Small intestine (tissue), 7 donors: Measurements from ENCODE around the gene ZNF511. TPM values are rescaled to one million over a fixed set of nuclear protein-coding genes. Genes with fewer than 3 reads are reported as not detected.

Source experiments
- DNase-seq, 2 donors: peaks; one replicate each; pipeline versions ENCODE4 v3.0.0 to v3.0.0-alpha.2; 2013
- FAIRE-seq: peaks from 2 replicates; lab custom pipeline; 2012; peaks lifted over from hg19 to GRCh38; lab: Jason Lieb, UNC
- H3K27ac ChIP-seq, 3 donors: one replicate each; pipeline ENCODE4 v1.5.1; 2013; ENCODE audit warnings: low read length in 2 of 3, mild to moderate bottlenecking in 2 of 3, control low read depth in 1 of 3, inconsistent platforms in 1 of 3, low read depth in 1 of 3, moderate library complexity in 1 of 3
- H3K27me3 ChIP-seq, 3 donors: one replicate each; pipeline ENCODE4 v1.6.1; 2013; ENCODE audit warnings: low read length in 3 of 3, inconsistent platforms in 1 of 3; ENCODE audit not compliant: control insufficient read depth in 3 of 3, insufficient read depth in 3 of 3
- H3K36me3 ChIP-seq, 3 donors: one replicate each; pipeline ENCODE4 v1.6.1; 2013; ENCODE audit warnings: low read length in 3 of 3, inconsistent platforms in 1 of 3, low read depth in 1 of 3, mild to moderate bottlenecking in 1 of 3, moderate library complexity in 1 of 3; ENCODE audit not compliant: control insufficient read depth in 3 of 3, insufficient read depth in 2 of 3
- H3K4me1 ChIP-seq, 3 donors: one replicate each; pipeline ENCODE4 v1.6.1; 2013; ENCODE audit warnings: low read length in 2 of 3, inconsistent platforms in 1 of 3, low read depth in 1 of 3, mild to moderate bottlenecking in 1 of 3, moderate library complexity in 1 of 3; ENCODE audit not compliant: control insufficient read depth in 3 of 3, insufficient read depth in 2 of 3
- H3K4me3 ChIP-seq, 3 donors: one replicate each; pipeline ENCODE4 v1.5.1; 2013; ENCODE audit warnings: low read length in 3 of 3, control low read depth in 1 of 3, inconsistent platforms in 1 of 3, low read depth in 1 of 3, mild to moderate bottlenecking in 1 of 3, moderate library complexity in 1 of 3
- H3K9me3 ChIP-seq, 2 donors: one replicate each; pipeline ENCODE4 v1.6.1; 2013; ENCODE audit warnings: low read depth in 1 of 2, low read length in 1 of 2; ENCODE audit not compliant: control insufficient read depth in 2 of 2, insufficient read depth in 1 of 2
- WGBS, 3 donors: extraction: QIAGEN DNeasy Blood & Tissue Kit; methylation state at CpG; one replicate each; pipeline ENCODE4 v1.1.7; 2013; 5-methylcytosine and 5-hydroxymethylcytosine counted together
- polyA plus RNA-seq, 4 donors: library from polyadenylated mRNA; stranded (reverse) in 3 of 4; unstranded in 1 of 4; fragments of 200-250 nt in 3 of 4; fragments of 120-200 nt in 1 of 4; gene quantifications; one replicate each; pipeline versions ENCODE4 v1.2.1 to v1.2.3, GENCODE V29; 2013
- donor health status: healthy with polysubstance abuse.
- donor health status: control.
- donor health status: control.
- donor health status: Bipolar disorder and iron deficiency.
- donor health status: healthy.

ZNF511 gene
- polyA plus RNA-seq, 4 donors = 21.8 to 61.5 (median 48.8) TPM

GRCh38 chr10:133350283-133350949 lies 41.7 kb downstream of the ZNF511 start:
- Histone ChIP-seq H3K4me3 (no peak overlapping the region), H3K27ac (peak overlapping the region in 1 of 3 donors; percentile 8), H3K4me1 (peaks cover 0 to 30% (median 2%) of the 10 kb centered on the region in 3 donors), H3K9me3 (peaks cover 0 to 6% of the 10 kb centered on the region in 2 donors), H3K36me3 (peaks cover 0 to 57% (median 0%) of the 10 kb centered on the region in 3 donors), H3K27me3 (no peaks in the 10 kb centered on the region)
- FAIRE-seq (no peak), DNase-seq (no peak)
- 77 to 80% (median 77%) methylated on average over 11 to 12 of the region's 12 CpGs for WGBS, 3 donors

- Histone ChIP-seq H3K27ac (peak overlapping the region in 1 of 3 donors; percentile 8), H3K4me1 (peaks cover 0 to 33% (median 2%) of the 10 kb centered on the region in 3 donors), H3K4me3 (no peak overlapping the region), H3K9me3 (peaks cover 0 to 3% of the 10 kb centered on the region in 2 donors), H3K36me3 (peaks cover 0 to 63% (median 0%) of the 10 kb centered on the region in 3 donors), H3K27me3 (no peaks in the 10 kb centered on the region)
- DNase-seq = no peak
- no peak for FAIRE-seq
- 57 to 85% (median 72%) methylated on average over 11 to 13 of the region's 13 CpGs for WGBS, 3 donors
Observed at GRCh38 chr10:133350950-133351329, 42.2 kb downstream of the ZNF511 start.

- Histone ChIP-seq H3K27me3 (no peaks in the 10 kb centered on the region), H3K9me3 (peaks cover 0 to 2% of the 10 kb centered on the region in 2 donors), H3K4me3 (no peak overlapping the region), H3K4me1 (peaks cover 1 to 40% (median 6%) of the 10 kb centered on the region in 3 donors), H3K36me3 (peaks cover 0 to 70% (median 2%) of the 10 kb centered on the region in 3 donors), H3K27ac (no peak overlapping the region)
- DNase-seq (no peak), FAIRE-seq (no peak)
- WGBS, 3 donors = 69 to 80% (median 79%) methylated on average over 22 to 24 of the region's 24 CpGs
Observed at GRCh38 chr10:133351408-133352318, 42.9 kb downstream of the ZNF511 start.

GRCh38 chr10:133353202-133353959 lies 44.7 kb downstream of the ZNF511 start:
- H3K27ac ChIP-seq = no peak overlapping the region
- H3K4me3 ChIP-seq = no peak overlapping the region
- H3K9me3 ChIP-seq = peaks cover 0 to 6% of the 10 kb centered on the region in 2 donors
- FAIRE-seq = no peak
- H3K4me1 ChIP-seq = peaks cover 4 to 23% (median 6%) of the 10 kb centered on the region in 3 donors
- peak in 1 of 2 donors; percentile 60 for DNase-seq
- no peaks in the 10 kb centered on the region for H3K27me3 ChIP-seq
- H3K36me3 ChIP-seq = peaks cover 0 to 70% (median 2%) of the 10 kb centered on the region in 3 donors
- WGBS, 3 donors = 37 to 64% (median 51%) methylated on average over 16 of the region's 16 CpGs

GRCh38 chr10:133353988-133354605 lies 45.4 kb downstream of the ZNF511 start:
- no peak for DNase-seq
- peaks cover 0 to 7% of the 10 kb centered on the region in 2 donors for H3K9me3 ChIP-seq
- peaks cover 4 to 28% (median 10%) of the 10 kb centered on the region in 3 donors for H3K4me1 ChIP-seq
- no peaks in the 10 kb centered on the region for H3K27me3 ChIP-seq
- no peak for FAIRE-seq
- WGBS, 3 donors = 77 to 85% (median 82%) methylated on average over 15 to 16 of the region's 16 CpGs
- no peak overlapping the region for H3K4me3 ChIP-seq
- no peak overlapping the region for H3K27ac ChIP-seq
- peaks cover 0 to 68% (median 2%) of the 10 kb centered on the region in 3 donors for H3K36me3 ChIP-seq

- DNase-seq = no peak
- WGBS, 3 donors = 87 to 92% (median 91%) methylated on average over 13 to 14 of the region's 14 CpGs
- H3K36me3 ChIP-seq = peaks cover 0 to 64% (median 2%) of the 10 kb centered on the region in 3 donors
Observed at GRCh38 chr10:133354672-133355240, 46.0 kb downstream of the ZNF511 start.

GRCh38 chr10:133355266-133355665 lies 46.6 kb downstream of the ZNF511 start:
- Histone ChIP-seq H3K36me3 (peaks cover 0 to 60% (median 2%) of the 10 kb centered on the region in 3 donors), H3K4me1 (peaks cover 4 to 27% (median 10%) of the 10 kb centered on the region in 3 donors), H3K27ac (no peak overlapping the region), H3K27me3 (no peaks in the 10 kb centered on the region), H3K4me3 (no peak overlapping the region), H3K9me3 (peaks cover 0 to 7% of the 10 kb centered on the region in 2 donors)
- WGBS, 3 donors = 89 to 96% (median 93%) methylated on average over 6 of the region's 6 CpGs
- FAIRE-seq = no peak
- no peak for DNase-seq

More at GRCh38 chr10:133354672-133355240, 46.0 kb downstream of the ZNF511 start:
- H3K27me3 ChIP-seq = no peaks in the 10 kb centered on the region
- H3K27ac ChIP-seq = no peak overlapping the region
- no peak overlapping the region for H3K4me3 ChIP-seq
- peaks cover 4 to 27% (median 10%) of the 10 kb centered on the region in 3 donors for H3K4me1 ChIP-seq
- no peak for FAIRE-seq
- peaks cover 0 to 7% of the 10 kb centered on the region in 2 donors for H3K9me3 ChIP-seq
